Keratinocyte (primary cell): ENCODE results near the gene TMEM161B. TPM values are rescaled to one million over a fixed set of nuclear protein-coding genes. Genes with fewer than 3 reads are reported as not detected.

ENCODE experiments used
- DNase-seq: peaks from one replicate; pipeline ENCODE4 v3.0.0-alpha.2; 2011; ENCODE audit warnings: low read depth, missing footprints, low spot score
- FAIRE-seq: peaks from 2 replicates; lab custom pipeline; 2011; peaks lifted over from hg19 to GRCh38; lab: Jason Lieb, UNC
- H2AFZ ChIP-seq: 2 replicates; pipeline ENCODE4 v1.6.0; 2012; ENCODE audit warnings: low read length, control low read depth, inconsistent platforms; ENCODE audit not compliant: control insufficient read depth
- H3K27ac ChIP-seq: 2 replicates; pipeline ENCODE4 v1.5.1; 2011; ENCODE audit warnings: low read length; ENCODE audit not compliant: control insufficient read depth, insufficient read depth
- H3K27me3 ChIP-seq: 3 replicates; pipeline ENCODE4 v1.6.0; 2011; ENCODE audit warnings: low read length; ENCODE audit not compliant: control insufficient read depth, insufficient read depth; ENCODE audit errors: extremely low read depth
- H3K36me3 ChIP-seq, 2 experiments: 2 replicates in 1 of 2; 3 replicates in 1 of 2; pipeline ENCODE4 v1.5.1; 2011; ENCODE audit warnings: low read length in 2 of 2, mild to moderate bottlenecking in 1 of 2; ENCODE audit not compliant: control insufficient read depth in 2 of 2, insufficient read depth in 2 of 2; ENCODE audit errors: extremely low read depth in 1 of 2
- H3K4me1 ChIP-seq: 3 replicates; pipeline ENCODE4 v1.5.1; 2011; ENCODE audit warnings: low read length; ENCODE audit not compliant: control insufficient read depth, insufficient read depth; ENCODE audit errors: extremely low read depth
- H3K4me2 ChIP-seq: 3 replicates; pipeline ENCODE4 v1.6.0; 2011; ENCODE audit warnings: low read depth, low read length; ENCODE audit not compliant: control insufficient read depth, insufficient read depth; ENCODE audit errors: extremely low read depth
- H3K4me3 ChIP-seq, 3 experiments: fragments of 200-600 bp in 1 of 3; sonication (generic) in 1 of 3; 2 replicates in 2 of 3; 3 replicates in 1 of 3; pipeline ENCODE4 v1.5.1; 2011 to 2016; ENCODE audit warnings: low read length in 3 of 3, mild to moderate bottlenecking in 3 of 3, control low read depth in 2 of 3, inconsistent platforms in 1 of 3, low read depth in 1 of 3, mixed read lengths in 1 of 3, mixed run types in 1 of 3, moderate library complexity in 1 of 3; ENCODE audit not compliant: control insufficient read depth in 2 of 3, insufficient read depth in 2 of 3; ENCODE audit errors: extremely low read depth in 1 of 3
- H3K79me2 ChIP-seq: 2 replicates; pipeline ENCODE4 v1.6.0; 2012; ENCODE audit warnings: low read length; ENCODE audit not compliant: control insufficient read depth, insufficient read depth
- H3K9ac ChIP-seq: 3 replicates; pipeline ENCODE4 v1.6.0; 2011; ENCODE audit warnings: low read length; ENCODE audit not compliant: control insufficient read depth, insufficient read depth; ENCODE audit errors: extremely low read depth
- H3K9me1 ChIP-seq: 3 replicates; pipeline ENCODE4 v1.6.0; 2011; ENCODE audit warnings: low read length; ENCODE audit not compliant: control insufficient read depth, insufficient read depth; ENCODE audit errors: extremely low read depth
- H3K9me3 ChIP-seq: 2 replicates; pipeline ENCODE4 v1.5.1; 2012; ENCODE audit warnings: low read depth, low read length; ENCODE audit not compliant: control insufficient read depth
- H4K20me1 ChIP-seq: 3 replicates; pipeline ENCODE4 v1.6.0; 2011; ENCODE audit warnings: low read length; ENCODE audit not compliant: control insufficient read depth, insufficient read depth; ENCODE audit errors: extremely low read depth
- CTCF ChIP-seq, 3 experiments: IDR thresholded peaks in 1 of 3; conservative IDR thresholded peaks in 1 of 3; optimal IDR thresholded peaks in 1 of 3; 2 replicates in 2 of 3; 3 replicates in 1 of 3; pipeline versions ENCODE3 to v1.5.1; 2011; ENCODE audit warnings: low read length in 3 of 3, mild to moderate bottlenecking in 3 of 3, moderate library complexity in 2 of 3, control low read depth in 1 of 3, inconsistent platforms in 1 of 3; ENCODE audit not compliant: insufficient read depth in 2 of 3; ENCODE audit errors: extremely low read depth in 1 of 3
- EZH2 ChIP-seq: IDR thresholded peaks from one replicate; pipeline ENCODE4 v1.6.1; 2012; ENCODE audit warnings: inconsistent platforms, mild to moderate bottlenecking, low read length, moderate library complexity
- dilution Hi-C: fragments of 300-500 bp; cut with MboI; formaldehyde crosslinking; loops from one replicate; pipeline ENCODE4 v1.7.0; 2020; ENCODE audit warnings: low sequenced_read_pairs; ENCODE audit not compliant: extremely low pct_ligation_motif_present
- polyA plus RNA-seq, 5 experiments: library from polyadenylated mRNA; depleted of rRNA in 3 of 5; stranded (reverse) in 3 of 5; stranded (forward) in 1 of 5; unstranded in 1 of 5; fragments of >200 nt; gene quantifications; 1 replicate in 1 of 5; 2 replicates in 3 of 5; 3 replicates in 1 of 5; pipeline versions ENCODE4 v1.2.1 to v1.2.3, GENCODE V29; 2011 to 2012; ENCODE audit warnings: missing spikeins in 2 of 5, low read depth in 1 of 5, low replicate concordance in 1 of 5

The TMEM161B gene
- polyA plus RNA-seq, 1 donor (not counting 4 experiments of a cell fraction or from before 2014, with no cell fraction given), result 18.2 TPM

DNA sequence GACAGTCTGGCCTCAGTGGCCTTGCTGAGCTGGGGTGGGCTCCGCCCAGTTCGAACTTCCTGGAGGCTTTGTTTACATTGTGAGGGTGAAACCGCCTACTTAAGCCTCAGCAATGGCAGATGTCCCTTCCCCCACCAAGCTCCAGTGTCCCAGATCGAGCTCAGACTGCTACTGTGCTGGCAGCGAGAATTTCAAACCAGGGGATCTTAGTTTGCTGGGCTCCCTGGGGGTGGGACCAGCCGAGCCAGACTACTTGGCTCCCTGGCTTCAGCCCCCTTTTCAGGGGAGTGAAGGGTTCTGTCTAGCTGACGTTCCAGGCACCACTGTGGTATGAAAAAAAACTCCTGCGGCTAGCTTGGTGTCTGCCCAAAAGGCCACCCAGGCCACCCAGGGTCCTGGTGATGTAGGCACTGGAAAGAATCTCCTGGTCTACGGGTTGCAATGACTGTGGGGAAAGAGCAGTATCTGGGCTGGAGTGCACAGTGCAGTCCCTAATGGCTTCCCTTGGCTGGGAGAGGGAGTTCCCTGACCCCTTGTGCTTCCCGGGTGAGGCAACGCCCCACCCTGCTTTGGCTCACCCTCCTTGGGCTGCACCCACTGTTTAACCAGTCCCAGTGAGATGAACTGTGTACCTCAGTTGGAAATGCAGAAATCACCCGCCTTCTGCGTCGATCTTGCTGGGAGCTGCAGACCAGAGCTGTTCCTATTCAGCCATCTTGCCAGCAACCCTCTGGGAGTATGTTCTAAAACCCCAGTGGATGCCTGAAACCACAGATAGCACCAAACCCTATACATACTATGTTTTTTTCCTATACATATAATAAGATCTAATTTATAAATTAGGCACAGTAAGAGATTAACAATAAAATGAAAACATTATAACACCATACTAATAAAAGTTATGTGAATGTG is 95.5 kb downstream of the TMEM161B start:
- H3K9me1 ChIP-seq, result no peaks in the 10 kb centered on the region
- H4K20me1 ChIP-seq, result no peaks in the 10 kb centered on the region
- dilution Hi-C loops, result no loop called here
- no peaks in the 10 kb centered on the region for H3K27me3 ChIP-seq
- H3K4me2 ChIP-seq, result no peak overlapping the region
- no peak overlapping the region for H3K4me3 ChIP-seq
- no peaks in the 10 kb centered on the region for H3K79me2 ChIP-seq
- H3K36me3 ChIP-seq, result no peaks in the 10 kb centered on the region
- TF ChIP-seq CTCF (optimal IDR thresholded peaks at IDR 0.05 in 1 of 3, IDR thresholded peaks at IDR 0.05 in 1 of 3, conservative IDR thresholded peaks at IDR 0.05 in 1 of 3; ENCODE audit: extremely low read depth in 1 of 3, insufficient read depth in 2 of 3, low read length in 3 of 3) (no peak), EZH2 (no peak)
- H2AFZ ChIP-seq, result no peak overlapping the region
- DNase-seq (no peak), FAIRE-seq (no peak)
- H3K4me1 ChIP-seq, result no peaks in the 10 kb centered on the region
- H3K9me3 ChIP-seq, result no peaks in the 10 kb centered on the region
- H3K27ac ChIP-seq, result no peak overlapping the region
- no peak overlapping the region for H3K9ac ChIP-seq

- H3K4me3 ChIP-seq, result no peak overlapping the region
- no peaks in the 10 kb centered on the region for H3K36me3 ChIP-seq
- H3K27ac ChIP-seq, result no peak overlapping the region
- no peaks in the 10 kb centered on the region for H3K9me3 ChIP-seq
- H3K4me2 ChIP-seq, result no peak overlapping the region
- no peaks in the 10 kb centered on the region for H3K79me2 ChIP-seq
- H4K20me1 ChIP-seq, result no peaks in the 10 kb centered on the region
- no peak for TF ChIP-seq CTCF (optimal IDR thresholded peaks at IDR 0.05 in 1 of 3, IDR thresholded peaks at IDR 0.05 in 1 of 3, conservative IDR thresholded peaks at IDR 0.05 in 1 of 3; ENCODE audit: extremely low read depth in 1 of 3, insufficient read depth in 2 of 3, low read length in 3 of 3)
- TF ChIP-seq EZH2, result no peak
- H2AFZ ChIP-seq, result no peak overlapping the region
- DNase-seq, result no peak
- dilution Hi-C loops, result no loop called here
- no peak for FAIRE-seq
- no peaks in the 10 kb centered on the region for H3K4me1 ChIP-seq
- no peaks in the 10 kb centered on the region for H3K27me3 ChIP-seq
- H3K9me1 ChIP-seq, result no peaks in the 10 kb centered on the region
- H3K9ac ChIP-seq, result no peak overlapping the region
Observed at GRCh38 chr5:88159591-88159990, 109.1 kb downstream of the TMEM161B start.
